ENCODE data around the gene PAK4. TPM values are rescaled to one million over a fixed set of nuclear protein-coding genes. Genes with fewer than 3 reads are reported as not detected.

Gene PAK4
- total and polyA plus RNA-seq, 2 of the 8 experiments (the other 6 are each of a cell fraction or from before 2014, with no cell fraction given), result 50.7 to 64.4 TPM

DNA sequence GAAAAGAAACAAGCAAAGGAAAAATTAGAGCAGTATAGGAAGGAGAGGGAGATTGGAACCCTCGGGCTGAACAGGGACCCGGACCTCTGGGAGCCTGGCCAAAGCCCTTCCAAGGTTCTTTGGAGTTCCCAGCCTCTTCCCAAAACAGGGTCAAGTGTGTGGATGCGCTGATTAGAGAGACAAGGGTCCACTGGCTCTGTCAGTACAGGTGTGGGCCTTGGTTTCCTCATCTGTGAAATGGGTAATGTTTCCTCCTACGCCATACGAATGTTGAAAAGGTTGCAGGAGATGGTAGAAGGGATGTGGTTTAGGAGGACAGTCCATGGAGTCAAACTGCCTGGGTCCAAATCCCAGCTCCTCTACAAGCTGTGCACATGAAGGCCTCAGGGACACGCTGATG is 80.5 kb downstream of the PAK4 start (continued):
- TF ChIP-seq, protein P1, sequence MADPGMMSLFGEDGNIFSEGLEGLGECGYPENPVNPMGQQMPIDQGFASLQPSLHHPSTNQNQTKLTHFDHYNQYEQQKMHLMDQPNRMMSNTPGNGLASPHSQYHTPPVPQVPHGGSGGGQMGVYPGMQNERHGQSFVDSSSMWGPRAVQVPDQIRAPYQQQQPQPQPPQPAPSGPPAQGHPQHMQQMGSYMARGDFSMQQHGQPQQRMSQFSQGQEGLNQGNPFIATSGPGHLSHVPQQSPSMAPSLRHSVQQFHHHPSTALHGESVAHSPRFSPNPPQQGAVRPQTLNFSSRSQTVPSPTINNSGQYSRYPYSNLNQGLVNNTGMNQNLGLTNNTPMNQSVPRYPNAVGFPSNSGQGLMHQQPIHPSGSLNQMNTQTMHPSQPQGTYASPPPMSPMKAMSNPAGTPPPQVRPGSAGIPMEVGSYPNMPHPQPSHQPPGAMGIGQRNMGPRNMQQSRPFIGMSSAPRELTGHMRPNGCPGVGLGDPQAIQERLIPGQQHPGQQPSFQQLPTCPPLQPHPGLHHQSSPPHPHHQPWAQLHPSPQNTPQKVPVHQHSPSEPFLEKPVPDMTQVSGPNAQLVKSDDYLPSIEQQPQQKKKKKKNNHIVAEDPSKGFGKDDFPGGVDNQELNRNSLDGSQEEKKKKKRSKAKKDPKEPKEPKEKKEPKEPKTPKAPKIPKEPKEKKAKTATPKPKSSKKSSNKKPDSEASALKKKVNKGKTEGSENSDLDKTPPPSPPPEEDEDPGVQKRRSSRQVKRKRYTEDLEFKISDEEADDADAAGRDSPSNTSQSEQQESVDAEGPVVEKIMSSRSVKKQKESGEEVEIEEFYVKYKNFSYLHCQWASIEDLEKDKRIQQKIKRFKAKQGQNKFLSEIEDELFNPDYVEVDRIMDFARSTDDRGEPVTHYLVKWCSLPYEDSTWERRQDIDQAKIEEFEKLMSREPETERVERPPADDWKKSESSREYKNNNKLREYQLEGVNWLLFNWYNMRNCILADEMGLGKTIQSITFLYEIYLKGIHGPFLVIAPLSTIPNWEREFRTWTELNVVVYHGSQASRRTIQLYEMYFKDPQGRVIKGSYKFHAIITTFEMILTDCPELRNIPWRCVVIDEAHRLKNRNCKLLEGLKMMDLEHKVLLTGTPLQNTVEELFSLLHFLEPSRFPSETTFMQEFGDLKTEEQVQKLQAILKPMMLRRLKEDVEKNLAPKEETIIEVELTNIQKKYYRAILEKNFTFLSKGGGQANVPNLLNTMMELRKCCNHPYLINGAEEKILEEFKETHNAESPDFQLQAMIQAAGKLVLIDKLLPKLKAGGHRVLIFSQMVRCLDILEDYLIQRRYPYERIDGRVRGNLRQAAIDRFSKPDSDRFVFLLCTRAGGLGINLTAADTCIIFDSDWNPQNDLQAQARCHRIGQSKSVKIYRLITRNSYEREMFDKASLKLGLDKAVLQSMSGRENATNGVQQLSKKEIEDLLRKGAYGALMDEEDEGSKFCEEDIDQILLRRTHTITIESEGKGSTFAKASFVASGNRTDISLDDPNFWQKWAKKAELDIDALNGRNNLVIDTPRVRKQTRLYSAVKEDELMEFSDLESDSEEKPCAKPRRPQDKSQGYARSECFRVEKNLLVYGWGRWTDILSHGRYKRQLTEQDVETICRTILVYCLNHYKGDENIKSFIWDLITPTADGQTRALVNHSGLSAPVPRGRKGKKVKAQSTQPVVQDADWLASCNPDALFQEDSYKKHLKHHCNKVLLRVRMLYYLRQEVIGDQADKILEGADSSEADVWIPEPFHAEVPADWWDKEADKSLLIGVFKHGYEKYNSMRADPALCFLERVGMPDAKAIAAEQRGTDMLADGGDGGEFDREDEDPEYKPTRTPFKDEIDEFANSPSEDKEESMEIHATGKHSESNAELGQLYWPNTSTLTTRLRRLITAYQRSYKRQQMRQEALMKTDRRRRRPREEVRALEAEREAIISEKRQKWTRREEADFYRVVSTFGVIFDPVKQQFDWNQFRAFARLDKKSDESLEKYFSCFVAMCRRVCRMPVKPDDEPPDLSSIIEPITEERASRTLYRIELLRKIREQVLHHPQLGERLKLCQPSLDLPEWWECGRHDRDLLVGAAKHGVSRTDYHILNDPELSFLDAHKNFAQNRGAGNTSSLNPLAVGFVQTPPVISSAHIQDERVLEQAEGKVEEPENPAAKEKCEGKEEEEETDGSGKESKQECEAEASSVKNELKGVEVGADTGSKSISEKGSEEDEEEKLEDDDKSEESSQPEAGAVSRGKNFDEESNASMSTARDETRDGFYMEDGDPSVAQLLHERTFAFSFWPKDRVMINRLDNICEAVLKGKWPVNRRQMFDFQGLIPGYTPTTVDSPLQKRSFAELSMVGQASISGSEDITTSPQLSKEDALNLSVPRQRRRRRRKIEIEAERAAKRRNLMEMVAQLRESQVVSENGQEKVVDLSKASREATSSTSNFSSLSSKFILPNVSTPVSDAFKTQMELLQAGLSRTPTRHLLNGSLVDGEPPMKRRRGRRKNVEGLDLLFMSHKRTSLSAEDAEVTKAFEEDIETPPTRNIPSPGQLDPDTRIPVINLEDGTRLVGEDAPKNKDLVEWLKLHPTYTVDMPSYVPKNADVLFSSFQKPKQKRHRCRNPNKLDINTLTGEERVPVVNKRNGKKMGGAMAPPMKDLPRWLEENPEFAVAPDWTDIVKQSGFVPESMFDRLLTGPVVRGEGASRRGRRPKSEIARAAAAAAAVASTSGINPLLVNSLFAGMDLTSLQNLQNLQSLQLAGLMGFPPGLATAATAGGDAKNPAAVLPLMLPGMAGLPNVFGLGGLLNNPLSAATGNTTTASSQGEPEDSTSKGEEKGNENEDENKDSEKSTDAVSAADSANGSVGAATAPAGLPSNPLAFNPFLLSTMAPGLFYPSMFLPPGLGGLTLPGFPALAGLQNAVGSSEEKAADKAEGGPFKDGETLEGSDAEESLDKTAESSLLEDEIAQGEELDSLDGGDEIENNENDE (IDR thresholded peaks at IDR 0.05; ENCODE audit: insufficient replicate concordance, low read length), result no peak
- TF ChIP-seq FOSL1 (IDR thresholded peaks at IDR 0.05; ENCODE audit: insufficient read depth, low read depth, low read length) (no peak), ZNF274 (IDR thresholded peaks at IDR 0.05; ENCODE audit: borderline replicate concordance, extremely low read depth, low read length) (no peak), TBP (IDR thresholded peaks at IDR 0.05; ENCODE audit: low read depth, low read length) (no peak), KDM5A (IDR thresholded peaks at IDR 0.05; ENCODE audit: low read length) (no peak)
